ENCODE measurements around the gene CNGA2. TPM values are rescaled to one million over a fixed set of nuclear protein-coding genes. Genes with fewer than 3 reads are reported as not detected.

The CNGA2 gene
- total and polyA plus RNA-seq, 7 experiments from 2014 or later, result not detected

- CTCF ChIA-PET, result no interaction called here
- no peaks in the 10 kb centered on the region for H3K36me3 ChIP-seq (ENCODE audit: control insufficient read depth in 2 of 3, insufficient read depth in 3 of 3, low read length in 3 of 3)
- H3K27ac ChIP-seq (ENCODE audit: low read depth, low read length), result no peak overlapping the region
- POLR2A ChIA-PET, result no interaction called here
- Mint-ChIP-seq H3K4me1 (peaks cover 0 to 2% (median 0%) of the 10 kb centered on the region in 7 donors), H3K36me3 (no peaks in the 10 kb centered on the region), H3K9me3 (peaks cover 0 to 5% (median 0%) of the 10 kb centered on the region in 11 donors), H3K27me3 (peaks cover 0 to 5% (median 0%) of the 10 kb centered on the region in 5 donors), H3K4me3 (no peak overlapping the region), H3K27ac (no peak overlapping the region)
- H3K9me3 ChIP-seq (ENCODE audit: control insufficient read depth in 2 of 3, low read length in 3 of 3), result no peaks in the 10 kb centered on the region
- ATAC-seq (no peak), DNase-seq (no peak)
- H3K4me3 ChIP-seq (ENCODE audit: low read length), result no peak overlapping the region
- H3K4me1 ChIP-seq (ENCODE audit: control insufficient read depth in 2 of 2, insufficient read depth in 2 of 2, low read length in 2 of 2), result no peaks in the 10 kb centered on the region
- intact Hi-C loops (cut with micrococcal nuclease), result no loop called here
- H3K27me3 ChIP-seq (ENCODE audit: control insufficient read depth in 2 of 2, insufficient read depth in 2 of 2, low read length in 2 of 2), result no peaks in the 10 kb centered on the region
Measured at GRCh38 chrX:151792505-151792904, 58.0 kb downstream of the CNGA2 start.

GRCh38 chrX:151793886-151794285, 59.3 kb downstream of the CNGA2 start:
- no peak overlapping the region for H3K4me3 ChIP-seq (ENCODE audit: low read length)
- H3K27me3 ChIP-seq (ENCODE audit: control insufficient read depth in 2 of 2, insufficient read depth in 2 of 2, low read length in 2 of 2), result no peaks in the 10 kb centered on the region
- H3K4me3 Mint-ChIP-seq, result no peak overlapping the region
- no peaks in the 10 kb centered on the region for H3K9me3 ChIP-seq (ENCODE audit: control insufficient read depth in 2 of 3, low read length in 3 of 3)
- H3K4me1 Mint-ChIP-seq, result peaks cover 0 to 2% (median 0%) of the 10 kb centered on the region in 7 donors
- no peak overlapping the region for H3K27ac Mint-ChIP-seq
- peaks cover 0 to 5% (median 0%) of the 10 kb centered on the region in 11 donors for H3K9me3 Mint-ChIP-seq
- intact Hi-C loops (cut with micrococcal nuclease), result no loop called here
- no peaks in the 10 kb centered on the region for H3K36me3 ChIP-seq (ENCODE audit: control insufficient read depth in 2 of 3, insufficient read depth in 3 of 3, low read length in 3 of 3)
- H3K27me3 Mint-ChIP-seq, result peaks cover 0 to 12% (median 4%) of the 10 kb centered on the region in 5 donors
- ChIA-PET CTCF (interaction anchor here (0.5 kb wide), 1 partner anchor 949 kb away, joined by 3 read pairs; no protein-coding TSS in a partner anchor), POLR2A (no interaction called here)
- no peak overlapping the region for H3K27ac ChIP-seq (ENCODE audit: low read depth, low read length)
- H3K4me1 ChIP-seq (ENCODE audit: control insufficient read depth in 2 of 2, insufficient read depth in 2 of 2, low read length in 2 of 2), result no peaks in the 10 kb centered on the region
- no peak for ATAC-seq
- H3K36me3 Mint-ChIP-seq, result no peaks in the 10 kb centered on the region
- DNase-seq, result no peak

Other genes with a start within 250 kb of the CNGA2 start
- not detected for gene PASD1, start 171.1 kb upstream of the CNGA2 start, total RNA-seq
- gene PASD1, start 171.1 kb upstream of the CNGA2 start, polyA plus RNA-seq, result not detected
- gene PRRG3, start 39.3 kb upstream of the CNGA2 start, total RNA-seq, result not detected
- not detected for gene PRRG3, start 39.3 kb upstream of the CNGA2 start, polyA plus RNA-seq
- not detected for gene FATE1, start 18.7 kb upstream of the CNGA2 start, total RNA-seq
- not detected for gene FATE1, start 18.7 kb upstream of the CNGA2 start, polyA plus RNA-seq
- not detected for gene MAGEA4, start 178.1 kb downstream of the CNGA2 start, total RNA-seq
- gene MAGEA4, start 178.1 kb downstream of the CNGA2 start, polyA plus RNA-seq, result not detected
- gene GABRE, start 239.9 kb downstream of the CNGA2 start, total RNA-seq, result not detected
- gene GABRE, start 239.9 kb downstream of the CNGA2 start, polyA plus RNA-seq, result not detected